HG03457 (cell line): ENCODE measurements around the gene PLCL2.

ENCODE experiments used
- ATAC-seq: cut with Tn5 transposase; IDR thresholded peaks from one replicate; pipeline ENCODE4 v1.9.1; 2021; ENCODE audit warnings: moderate number of reproducible peaks; ENCODE audit not compliant: unreplicated experiment

PLCL2 gene

DNA sequence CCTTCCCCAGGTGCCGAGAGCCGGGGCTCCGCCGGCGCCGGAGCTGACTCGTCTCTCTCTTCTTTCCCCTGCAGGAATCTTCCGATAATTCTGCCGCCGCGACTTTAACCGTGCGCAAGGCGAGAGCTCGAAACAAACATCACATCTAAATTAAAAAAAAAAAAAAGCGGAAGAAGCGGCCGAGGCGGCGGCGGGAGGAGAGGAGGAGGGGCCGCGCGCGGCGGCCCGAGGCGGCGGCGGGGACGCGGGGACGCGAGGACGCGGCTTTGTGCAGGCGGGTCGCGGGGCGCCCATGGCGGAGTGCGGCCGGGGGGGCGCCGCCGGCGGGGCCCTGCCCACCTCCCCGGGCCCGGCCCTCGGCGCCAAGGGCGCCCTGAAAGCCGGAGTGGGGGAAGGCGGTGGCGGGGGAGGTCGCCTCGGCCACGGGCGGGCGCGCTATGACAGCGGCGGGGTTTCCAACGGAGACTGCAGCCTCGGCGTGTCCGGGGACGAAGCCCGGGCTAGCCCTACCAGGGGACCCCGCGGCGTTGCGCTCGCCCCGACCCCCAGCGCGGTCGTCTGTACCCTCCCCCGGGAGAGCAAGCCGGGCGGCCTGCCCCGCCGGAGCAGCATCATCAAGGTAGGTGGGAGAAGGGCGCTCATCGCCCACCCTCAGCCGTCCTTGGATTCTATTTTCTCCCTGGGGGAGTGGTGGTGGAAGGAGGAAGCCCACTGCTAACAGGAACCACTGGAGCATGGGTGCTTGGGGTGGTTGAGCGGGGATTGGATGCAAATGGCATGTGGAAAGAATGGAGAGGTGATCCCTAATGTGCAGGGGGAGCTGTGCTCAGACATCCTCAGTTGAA lies at the start of gene PLCL2:
PLCL2 (plus strand) TSS at position 208 of the 845 bp plus-strand sequence; CDS start at position 293, 85 bp downstream.
- peak; percentile 27 for ATAC-seq

GRCh38 chr3:16836505-16837237 lies 48.1 kb upstream of the PLCL2 start:
- no peak for ATAC-seq

DNA sequence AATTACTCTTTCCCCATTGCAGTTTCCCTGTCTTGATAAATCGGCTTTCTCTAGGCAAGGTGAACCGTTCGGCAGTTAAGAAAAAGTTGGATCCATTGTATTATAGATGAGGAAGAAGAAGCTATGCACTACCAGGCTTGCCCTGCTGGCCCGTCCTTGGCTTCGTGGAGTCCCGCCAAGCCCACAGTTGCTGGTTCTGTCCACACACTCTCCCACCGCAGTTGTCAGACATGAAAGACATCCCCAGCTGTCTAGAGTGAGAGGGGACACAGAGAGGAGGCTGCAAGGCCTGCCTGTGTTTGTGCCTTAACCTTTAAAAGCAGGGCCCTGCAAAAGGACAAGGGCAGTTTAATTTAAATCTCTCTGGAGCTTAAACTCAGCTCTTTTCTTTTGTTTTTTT lies 47.2 kb upstream of the PLCL2 start:
- ATAC-seq: no peak

DNA sequence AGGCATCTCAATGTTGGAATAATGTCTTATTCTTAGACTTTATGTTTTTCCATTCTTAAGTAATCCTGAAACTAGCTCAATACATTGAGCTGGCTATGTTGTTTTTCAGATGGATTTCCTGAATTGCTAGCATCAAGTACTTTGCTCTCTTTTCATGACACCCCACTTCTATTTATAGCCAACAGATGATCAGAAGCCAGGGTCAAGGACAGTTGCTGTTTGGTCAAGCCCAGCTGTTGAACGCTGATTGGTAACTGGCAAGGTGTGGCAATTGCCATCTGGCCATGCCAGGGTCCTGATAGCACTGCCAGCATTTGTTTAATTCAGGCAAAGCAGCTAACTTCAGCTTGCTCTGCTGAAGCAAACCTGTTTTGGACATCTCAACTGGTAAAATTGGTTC lies 46.2 kb upstream of the PLCL2 start:
- ATAC-seq: no peak

DNA sequence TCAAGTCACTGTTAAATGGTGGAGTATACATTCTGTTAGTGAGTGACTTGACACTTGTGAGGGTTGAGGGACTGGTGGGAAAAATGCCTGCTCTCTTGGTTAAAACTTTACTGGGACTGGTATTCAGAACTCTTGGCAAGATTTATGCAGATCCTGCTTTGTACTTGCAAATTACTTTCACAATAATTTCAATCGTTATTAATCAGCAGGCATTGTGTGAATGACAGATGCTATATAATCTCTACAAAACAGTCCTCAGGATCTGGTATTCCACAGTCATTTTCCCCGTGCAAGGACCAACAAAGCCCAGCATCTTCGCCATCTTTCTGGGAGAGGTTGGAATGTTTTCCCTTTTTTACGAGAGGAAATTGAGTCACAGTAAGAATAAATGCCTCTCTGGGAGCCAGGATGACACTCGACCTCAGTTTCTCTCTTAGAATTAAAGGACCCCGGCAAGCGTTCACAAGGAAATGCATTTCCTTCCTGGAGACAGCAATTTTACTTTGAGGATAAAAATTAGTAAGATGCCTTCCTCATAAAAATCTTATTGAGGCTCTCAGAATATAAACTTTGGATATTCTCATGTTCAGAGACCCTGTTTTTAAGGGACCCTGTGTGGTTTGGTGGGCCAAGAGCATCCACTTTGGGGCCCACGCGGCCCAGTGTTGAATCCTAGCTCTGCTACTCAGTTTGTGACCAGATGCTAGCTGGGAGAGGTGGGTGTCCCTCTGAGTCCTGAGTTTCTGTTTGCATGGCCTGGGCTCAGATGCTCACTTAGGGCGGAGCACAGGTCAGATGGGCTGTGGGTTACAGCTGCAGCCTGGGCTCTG lies 45.3 kb upstream of the PLCL2 start:
- no peak for ATAC-seq

- no peak for ATAC-seq
These were observed 44.7 kb upstream of the PLCL2 start for GRCh38 chr3:16840101-16840424.

- ATAC-seq: no peak
These were observed 43.6 kb upstream of the PLCL2 start for GRCh38 chr3:16841041-16841753.

- ATAC-seq: peak; percentile 58
These were observed 42.9 kb upstream of the PLCL2 start for GRCh38 chr3:16841904-16842271.

DNA sequence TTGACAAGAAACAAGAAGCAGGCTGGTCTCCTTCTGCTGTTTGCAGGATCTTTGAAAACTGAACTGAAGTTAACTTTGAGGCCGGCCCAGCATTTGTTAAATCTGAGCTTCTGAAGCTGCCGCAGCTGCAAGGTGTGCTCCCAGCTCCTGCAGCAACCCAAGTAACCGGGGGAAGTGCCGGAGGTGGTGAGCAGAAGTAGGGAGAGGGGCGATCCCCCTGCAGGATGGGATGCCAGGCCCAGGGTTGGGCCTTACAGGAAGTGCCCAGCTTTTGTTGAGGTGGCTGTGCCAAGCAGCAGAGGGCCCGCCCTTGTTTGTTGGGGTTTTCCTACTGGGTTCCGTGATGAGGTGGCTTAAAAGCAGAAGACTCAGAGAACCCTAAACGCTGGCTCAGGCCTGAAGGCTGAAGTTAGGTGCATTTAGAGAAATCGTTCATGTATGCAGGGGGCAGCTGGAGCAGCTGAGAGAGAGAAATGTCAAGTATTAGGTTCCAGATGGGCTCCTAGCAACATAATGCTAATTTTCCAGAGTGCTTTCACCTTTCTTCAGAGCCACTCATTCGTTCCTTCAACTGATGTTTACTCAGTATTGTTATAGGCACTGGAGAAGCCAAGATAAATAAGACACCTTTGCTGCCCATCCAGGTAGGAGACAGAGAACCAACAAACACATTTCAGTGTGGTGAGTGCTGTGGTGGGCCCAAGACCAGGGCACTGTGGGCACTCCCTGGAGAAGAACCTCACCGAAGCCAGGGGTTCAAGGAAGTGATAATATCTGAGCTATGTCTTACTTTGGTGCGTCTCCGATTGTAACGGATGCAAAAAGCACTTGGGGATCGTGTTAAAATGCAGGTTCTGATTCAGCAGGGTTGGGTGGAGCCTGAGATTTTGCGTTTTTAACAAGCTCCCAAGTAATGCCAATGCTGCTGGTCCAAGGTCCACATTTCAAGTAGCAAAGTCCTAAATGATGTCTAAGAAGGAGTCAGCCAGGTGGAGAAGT lies 42.2 kb upstream of the PLCL2 start:
- ATAC-seq: peak; percentile 81

DNA sequence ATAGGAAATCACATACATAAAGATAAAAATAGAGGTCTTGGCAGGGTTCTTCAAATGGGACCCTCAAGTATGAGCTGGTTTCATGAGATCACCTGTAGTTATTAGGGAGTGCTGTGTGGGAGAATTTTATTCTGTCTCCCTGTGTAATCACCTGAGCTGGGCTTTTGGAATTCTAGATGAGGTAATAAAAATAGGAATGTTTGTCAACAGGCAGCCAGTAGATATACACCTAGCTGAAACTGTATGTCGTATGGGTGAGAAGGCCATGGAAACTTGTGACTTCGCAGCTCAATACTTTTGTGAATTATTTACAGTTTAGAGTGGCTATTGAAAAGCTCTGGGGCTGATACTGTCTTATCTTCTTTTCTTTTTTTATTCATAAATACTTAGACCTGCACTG lies 40.5 kb upstream of the PLCL2 start:
- ATAC-seq: no peak

GRCh38 chr3:16844791-16845190 lies 40.0 kb upstream of the PLCL2 start:
- no peak for ATAC-seq

DNA sequence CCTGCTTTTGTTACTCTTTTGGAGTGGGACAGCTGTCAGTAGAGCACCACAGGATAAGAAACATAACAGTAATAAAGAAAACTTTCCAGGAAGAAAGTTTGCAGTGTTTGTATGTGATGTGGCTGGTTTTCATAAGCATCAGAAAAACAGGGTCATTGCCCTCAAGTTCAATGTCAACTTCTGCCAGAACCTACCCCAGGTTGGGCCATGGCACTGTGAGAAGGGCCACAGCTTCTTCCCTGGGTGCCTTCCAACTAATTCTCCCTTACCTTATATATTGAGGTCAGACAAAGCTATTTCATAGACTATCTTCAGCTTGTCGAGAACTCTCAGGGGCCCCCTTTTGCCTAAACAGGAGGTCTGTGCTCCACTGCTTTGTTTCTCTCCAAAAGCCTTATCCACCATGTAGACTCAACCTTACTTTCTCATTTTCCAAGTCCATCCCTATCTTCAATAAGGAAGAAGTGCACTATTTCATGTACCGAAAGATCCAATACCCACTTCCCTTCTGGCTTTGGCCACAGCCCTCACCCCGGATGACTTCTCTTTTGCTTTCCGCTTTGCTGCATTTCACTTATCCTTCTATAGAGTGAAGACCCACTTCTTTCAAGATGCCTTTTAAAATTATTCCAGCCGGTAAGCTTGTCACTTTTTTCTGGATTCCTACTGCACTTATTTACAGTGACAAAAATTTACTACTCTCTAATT lies 38.2 kb upstream of the PLCL2 start:
- no peak for ATAC-seq

GRCh38 chr3:16848007-16848406 lies 36.7 kb upstream of the PLCL2 start:
- ATAC-seq: no peak

DNA sequence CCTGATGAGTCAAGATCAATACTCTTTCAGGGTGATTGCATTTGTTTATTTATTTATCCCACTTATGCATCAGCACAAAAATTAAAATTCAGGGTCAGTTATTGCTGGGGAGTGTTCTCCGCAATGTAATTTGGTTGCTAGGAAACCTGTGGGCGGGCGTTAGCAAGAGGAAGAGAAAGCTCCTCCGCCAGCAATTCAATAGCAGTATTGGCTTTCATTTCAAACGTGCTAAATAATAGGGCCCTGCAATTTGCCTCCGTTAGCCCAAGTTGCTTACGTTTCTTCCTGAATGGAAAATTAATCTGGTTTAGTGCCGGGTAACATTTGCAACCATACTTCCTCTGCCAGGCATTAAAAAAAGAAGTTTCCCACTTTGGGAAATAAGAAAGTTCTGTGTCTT lies 35.5 kb upstream of the PLCL2 start:
- peak; percentile 79 for ATAC-seq

- ATAC-seq: no peak
These were observed 35.0 kb upstream of the PLCL2 start for GRCh38 chr3:16849795-16850194.

GRCh38 chr3:16855497-16855896 lies 29.3 kb upstream of the PLCL2 start:
- no peak for ATAC-seq

DNA sequence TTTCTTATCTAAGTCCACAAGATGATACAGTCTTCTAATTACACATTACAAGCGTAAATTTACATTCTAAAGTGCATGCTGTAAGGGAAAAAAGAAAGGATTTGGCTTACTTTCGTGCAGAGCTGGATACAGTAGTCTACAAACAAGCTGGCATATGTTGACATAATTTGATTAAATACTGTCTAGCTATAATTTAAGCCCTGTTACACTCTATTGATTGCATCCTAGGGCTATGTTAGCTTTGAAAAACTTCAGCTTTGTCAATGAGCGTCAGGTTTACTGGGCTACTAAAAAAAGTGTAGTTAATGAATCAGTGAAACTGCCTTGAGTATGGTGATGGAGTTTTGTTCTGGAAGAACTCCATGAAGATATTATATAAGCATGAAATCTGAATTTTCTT lies 24.5 kb upstream of the PLCL2 start:
- no peak for ATAC-seq

- ATAC-seq: no peak
These were observed 23.3 kb upstream of the PLCL2 start for GRCh38 chr3:16861432-16861831.
